ENCODE results near the gene CLEC18B. TPM values are rescaled to one million over a fixed set of nuclear protein-coding genes. Genes with fewer than 3 reads are reported as not detected.
"Not testable (repeated sequence)": the region's sequence is repeated elsewhere in the genome, so short reads cannot be mapped to it uniquely, and the experiment has no call there.

CLEC18B gene
- total RNA-seq (1 to 10 TPM in 1 of 7 donors, under 1 TPM in 5, not detected in 1; 0.24 to 1.5 (median 0.43) TPM), polyA plus RNA-seq (under 1 TPM; 0.17 to 0.42 TPM)
- long read RNA-seq, donor 1: 0 reads
- long read RNA-seq, donor 2: 0 reads
- long read RNA-seq, donor 3: 0 reads

GRCh38 chr16:74420612-74421481 is at the start of gene CLEC18B:
TSS of gene CLEC18B (minus strand) at chr16:74421478. CDS start at chr16:74421270, 208 bp downstream.
- H3K36me3 ChIP-seq; H3K27me3 ChIP-seq; DNase-seq; H3K27ac ChIP-seq; H3K4me1 ChIP-seq (ENCODE audit: insufficient read depth); intact Hi-C loops (cut with DNase I); H3K4me3 ChIP-seq; H3K9me3 ChIP-seq: not testable (repeated sequence)
- WGBS, 3 donors: 62 to 84% (median 75%) methylated on average over 3 to 10 of the region's 27 CpGs

- TF ChIP-seq, protein P1, sequence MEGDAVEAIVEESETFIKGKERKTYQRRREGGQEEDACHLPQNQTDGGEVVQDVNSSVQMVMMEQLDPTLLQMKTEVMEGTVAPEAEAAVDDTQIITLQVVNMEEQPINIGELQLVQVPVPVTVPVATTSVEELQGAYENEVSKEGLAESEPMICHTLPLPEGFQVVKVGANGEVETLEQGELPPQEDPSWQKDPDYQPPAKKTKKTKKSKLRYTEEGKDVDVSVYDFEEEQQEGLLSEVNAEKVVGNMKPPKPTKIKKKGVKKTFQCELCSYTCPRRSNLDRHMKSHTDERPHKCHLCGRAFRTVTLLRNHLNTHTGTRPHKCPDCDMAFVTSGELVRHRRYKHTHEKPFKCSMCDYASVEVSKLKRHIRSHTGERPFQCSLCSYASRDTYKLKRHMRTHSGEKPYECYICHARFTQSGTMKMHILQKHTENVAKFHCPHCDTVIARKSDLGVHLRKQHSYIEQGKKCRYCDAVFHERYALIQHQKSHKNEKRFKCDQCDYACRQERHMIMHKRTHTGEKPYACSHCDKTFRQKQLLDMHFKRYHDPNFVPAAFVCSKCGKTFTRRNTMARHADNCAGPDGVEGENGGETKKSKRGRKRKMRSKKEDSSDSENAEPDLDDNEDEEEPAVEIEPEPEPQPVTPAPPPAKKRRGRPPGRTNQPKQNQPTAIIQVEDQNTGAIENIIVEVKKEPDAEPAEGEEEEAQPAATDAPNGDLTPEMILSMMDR (IDR thresholded peaks at IDR 0.05): no peak
- no peak for TF ChIP-seq EP300 (IDR thresholded peaks at IDR 0.05)
- TF ChIP-seq POLR2A (IDR thresholded peaks at IDR 0.05): no peak
- Histone ChIP-seq H3K4me3 (no peak overlapping the region), H3K27me3 (no peaks in the 10 kb centered on the region), H3K27ac (no peak overlapping the region), H3K9me3 (no peaks in the 10 kb centered on the region), H3K4me1 (ENCODE audit: insufficient read depth) (no peaks in the 10 kb centered on the region), H3K36me3 (peaks cover 4% of the 10 kb centered on the region)
- intact Hi-C loops (cut with DNase I): loop anchor here in 1 of 4 donors (10.0 kb wide), 1 partner anchor 155 kb away; no protein-coding TSS in a partner anchor
- WGBS, 3 donors: 72 to 76% (median 74%) methylated on average over 6 of the region's 6 CpGs
- no peak for DNase-seq
Measured at GRCh38 chr16:74469946-74470478, 48.7 kb upstream of the CLEC18B start.

DNA sequence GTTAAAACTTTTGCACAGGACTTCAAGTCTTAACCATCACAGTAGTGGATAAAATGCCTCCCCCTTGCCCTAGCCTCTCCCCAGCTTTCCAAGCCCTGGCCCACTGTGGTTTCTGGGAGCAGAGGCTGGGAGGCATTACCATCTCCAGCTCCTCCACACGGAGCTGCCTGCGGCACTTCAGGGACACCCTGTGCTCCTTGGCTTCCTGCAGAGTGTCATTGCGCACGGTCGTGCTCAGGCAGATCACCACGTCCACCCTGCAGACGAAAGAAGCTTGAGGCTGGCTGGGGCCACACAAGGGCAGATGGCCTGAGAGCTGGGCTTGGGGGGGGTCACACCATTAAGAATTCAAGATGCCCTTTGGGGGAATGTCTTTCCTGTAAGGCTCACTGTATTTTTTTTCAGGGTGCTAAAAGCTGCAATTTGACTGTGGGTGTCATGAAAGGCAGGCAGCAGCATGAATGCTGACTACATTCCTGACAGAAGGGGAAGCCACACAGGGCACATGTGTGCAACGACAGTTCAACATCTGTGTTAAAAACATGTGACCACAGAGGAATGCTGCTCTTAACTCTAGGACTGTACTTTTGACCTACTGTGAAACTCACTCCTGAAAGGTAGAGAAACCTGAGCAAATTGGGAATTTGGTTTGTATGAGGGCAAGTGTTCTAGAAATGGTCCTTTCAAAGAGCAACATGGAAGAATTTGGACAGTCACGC is 47.7 kb upstream of the CLEC18B start:
- DNase-seq: no peak
- Histone ChIP-seq H3K4me1 (ENCODE audit: insufficient read depth) (no peaks in the 10 kb centered on the region), H3K9me3 (no peaks in the 10 kb centered on the region), H3K36me3 (peaks cover 4% of the 10 kb centered on the region), H3K27ac (no peak overlapping the region), H3K4me3 (no peak overlapping the region), H3K27me3 (no peaks in the 10 kb centered on the region)
- WGBS, 3 donors: 81 to 91% (median 84%) methylated on average over 9 of the region's 9 CpGs
- TF ChIP-seq, protein P1 (IDR thresholded peaks at IDR 0.05): no peak
- TF ChIP-seq EP300 (IDR thresholded peaks at IDR 0.05): no peak
- TF ChIP-seq POLR2A (IDR thresholded peaks at IDR 0.05): no peak
- intact Hi-C loops (cut with DNase I): no loop called here

DNA sequence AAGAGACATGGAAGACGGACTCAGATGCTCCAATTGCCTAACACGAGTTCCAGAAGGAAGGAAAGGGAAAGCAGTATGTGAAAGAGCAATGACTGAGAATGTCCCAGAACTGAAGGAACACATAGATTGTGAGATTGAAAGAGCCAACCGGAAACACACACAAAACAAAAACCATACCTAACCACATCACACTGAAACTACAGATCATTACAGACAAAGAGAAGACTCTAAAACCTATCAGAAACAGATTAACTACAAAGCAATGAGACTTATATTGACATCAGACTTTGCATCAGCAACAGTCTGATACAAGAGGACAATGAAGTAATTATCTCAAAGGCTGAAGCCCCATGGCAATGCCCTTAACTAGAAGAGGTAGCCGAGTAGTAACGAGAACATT is 45.6 kb upstream of the CLEC18B start:
- peaks cover 4% of the 10 kb centered on the region for H3K36me3 ChIP-seq
- no peaks in the 10 kb centered on the region for H3K27me3 ChIP-seq
- no peak for TF ChIP-seq POLR2A (IDR thresholded peaks at IDR 0.05)
- TF ChIP-seq EP300 (IDR thresholded peaks at IDR 0.05): no peak
- WGBS, 3 donors: 92 to 96% (median 94%) methylated on average over 5 of the region's 5 CpGs
- no peak overlapping the region for H3K4me3 ChIP-seq
- DNase-seq: no peak
- no peaks in the 10 kb centered on the region for H3K9me3 ChIP-seq
- H3K4me1 ChIP-seq (ENCODE audit: insufficient read depth): no peaks in the 10 kb centered on the region
- intact Hi-C loops (cut with DNase I): no loop called here
- no peak overlapping the region for H3K27ac ChIP-seq

DNA sequence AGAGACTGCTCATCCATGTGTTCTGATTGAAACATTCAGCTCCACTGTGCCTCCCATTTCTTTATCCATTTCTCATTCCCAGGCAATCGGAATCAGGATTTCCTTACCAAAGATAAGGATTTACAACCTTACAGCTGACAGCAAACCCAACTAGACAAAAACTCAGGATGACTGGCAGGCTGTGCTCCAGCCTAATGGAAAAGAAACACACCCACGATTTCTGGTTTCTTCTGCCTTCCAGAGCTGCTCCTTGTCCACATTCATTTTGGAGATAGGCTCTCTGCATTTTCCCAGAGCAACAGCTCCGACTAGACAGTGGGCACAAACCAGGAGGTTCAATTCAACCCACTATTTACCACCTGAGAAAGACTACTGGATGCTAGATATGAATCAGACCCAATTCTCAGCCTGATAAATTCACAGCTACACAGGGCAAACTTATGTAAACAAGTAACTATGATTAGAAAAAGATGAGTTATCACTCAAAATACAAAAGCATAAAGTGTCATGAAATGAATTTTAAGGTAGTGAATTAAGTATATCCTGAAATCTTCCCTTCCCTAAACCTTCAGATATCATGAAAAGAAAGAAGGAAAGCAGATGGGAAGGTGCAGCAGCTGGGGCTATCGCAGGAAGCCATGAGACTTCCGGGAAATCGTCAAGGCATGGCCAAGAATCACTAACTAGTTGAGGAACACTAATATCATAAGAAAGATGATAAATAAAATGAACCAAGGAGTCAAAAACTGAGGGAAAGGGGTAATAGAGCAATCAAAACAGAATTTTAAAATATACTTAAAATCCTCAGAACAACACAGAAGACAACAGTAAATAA is 44.8 kb upstream of the CLEC18B start:
- 68 to 88% (median 82%) methylated on average over 6 of the region's 6 CpGs for WGBS, 3 donors
- no peak for DNase-seq
- Histone ChIP-seq H3K27me3 (no peaks in the 10 kb centered on the region), H3K9me3 (no peaks in the 10 kb centered on the region), H3K4me1 (ENCODE audit: insufficient read depth) (no peaks in the 10 kb centered on the region), H3K4me3 (no peak overlapping the region), H3K27ac (no peak overlapping the region), H3K36me3 (peaks cover 3% of the 10 kb centered on the region)
- intact Hi-C loops (cut with DNase I): no loop called here
- TF ChIP-seq EP300 (IDR thresholded peaks at IDR 0.05): no peak
- TF ChIP-seq POLR2A (IDR thresholded peaks at IDR 0.05): no peak
- TF ChIP-seq, protein P1 (IDR thresholded peaks at IDR 0.05): no peak

Data from ovary (tissue), 10 donors.